Bladder microvascular endothelial cell (primary cell): ENCODE measurements around the gene NKTR. TPM values are rescaled to one million over a fixed set of nuclear protein-coding genes. Genes with fewer than 3 reads are reported as not detected.

Experiments used
- total RNA-seq: library from RNA; depleted of rRNA; stranded (reverse); fragments of >200 nt; gene quantifications from 2 replicates; pipeline ENCODE4 v1.2.3, GENCODE V29; 2014

NKTR gene
- total RNA-seq = 41.6 and 81.3 TPM in 2 replicates

DNA sequence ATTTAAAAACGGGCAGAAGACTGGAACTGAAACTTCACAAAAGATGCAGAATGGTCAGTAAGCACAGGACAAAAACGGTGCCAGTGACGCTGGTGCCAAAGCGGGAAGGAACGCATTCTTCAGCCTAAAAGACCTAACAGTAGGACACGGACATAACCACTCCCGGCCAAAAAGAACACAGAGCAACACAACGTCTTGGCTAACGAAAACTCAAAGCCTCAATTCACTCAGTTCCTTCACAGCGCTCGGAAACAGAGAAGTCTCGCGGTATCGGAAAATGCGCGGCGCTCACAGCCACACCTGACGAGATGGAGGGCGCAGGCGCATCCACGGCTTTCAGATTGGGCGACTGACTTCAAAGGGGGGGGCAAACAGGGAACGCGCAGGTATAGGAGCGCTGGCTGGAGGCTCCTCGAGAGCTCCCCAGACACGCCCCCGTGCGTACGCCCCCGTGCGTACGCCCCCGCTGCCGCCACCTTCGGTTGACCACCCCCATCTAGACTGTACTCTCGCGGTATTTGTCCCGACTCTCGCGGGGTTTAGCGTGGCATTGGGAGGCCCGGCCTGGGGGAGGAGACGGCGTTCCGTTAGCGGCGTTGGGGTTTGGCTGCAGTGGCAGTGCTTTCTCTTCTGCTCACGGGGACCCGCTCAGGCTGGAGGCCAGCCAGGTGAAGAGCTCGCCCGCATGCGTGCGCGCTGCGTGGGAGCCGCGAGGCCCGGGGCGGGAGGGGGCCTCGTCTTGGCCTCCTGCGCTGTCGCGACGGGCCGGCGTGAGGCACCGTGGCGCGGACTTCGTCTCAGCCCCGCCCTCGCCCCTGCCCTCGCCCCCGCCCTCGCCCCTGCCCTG is at the start of gene NKTR:
NKTR (plus strand) TSS at position 576 of the 847 bp plus-strand sequence. CDS start 321 bp downstream, outside the sequence.

DNA sequence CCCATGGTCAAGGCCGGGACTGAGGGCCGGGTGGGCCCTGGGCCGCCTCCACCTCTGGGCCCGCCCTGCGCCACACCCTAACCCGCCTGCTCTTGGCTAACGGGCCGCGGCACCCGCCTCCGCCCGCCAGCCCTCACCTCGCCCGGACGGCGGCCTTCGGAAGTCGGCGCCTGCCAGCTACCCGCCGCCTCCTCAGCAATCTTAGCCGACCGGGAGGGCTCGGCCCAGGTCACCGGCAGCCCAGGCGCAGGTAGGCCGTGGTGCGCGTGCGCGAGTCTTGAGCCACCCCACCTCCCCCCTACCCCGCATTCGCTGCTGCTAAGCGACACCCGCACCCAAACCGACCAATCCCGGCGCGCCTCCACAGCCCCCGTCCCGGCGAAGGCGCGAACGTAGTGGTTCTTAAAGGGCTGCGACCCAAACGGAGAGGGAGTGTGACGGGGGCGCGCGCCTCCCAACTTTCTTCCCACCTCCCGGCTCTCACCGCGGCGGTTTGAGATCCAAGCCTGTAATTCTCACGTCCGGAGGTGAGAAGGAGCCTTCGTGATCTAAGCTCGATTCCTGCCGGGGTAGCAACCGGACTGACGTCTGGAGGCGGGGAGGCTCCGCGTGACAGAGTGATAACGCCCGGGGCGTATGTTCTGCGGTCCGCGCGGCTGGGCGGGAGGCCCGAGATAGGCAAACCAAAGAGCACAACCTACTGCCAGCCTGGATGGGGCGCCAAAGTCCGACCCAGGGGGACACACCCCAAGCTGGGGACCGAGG is 18.6 kb upstream of the NKTR start, which contains the start of gene SEC22C:
SEC22C (minus strand) TSS at position 259 of the 765 bp plus-strand sequence. CDS start 12,921 bp downstream, outside the sequence.

DNA sequence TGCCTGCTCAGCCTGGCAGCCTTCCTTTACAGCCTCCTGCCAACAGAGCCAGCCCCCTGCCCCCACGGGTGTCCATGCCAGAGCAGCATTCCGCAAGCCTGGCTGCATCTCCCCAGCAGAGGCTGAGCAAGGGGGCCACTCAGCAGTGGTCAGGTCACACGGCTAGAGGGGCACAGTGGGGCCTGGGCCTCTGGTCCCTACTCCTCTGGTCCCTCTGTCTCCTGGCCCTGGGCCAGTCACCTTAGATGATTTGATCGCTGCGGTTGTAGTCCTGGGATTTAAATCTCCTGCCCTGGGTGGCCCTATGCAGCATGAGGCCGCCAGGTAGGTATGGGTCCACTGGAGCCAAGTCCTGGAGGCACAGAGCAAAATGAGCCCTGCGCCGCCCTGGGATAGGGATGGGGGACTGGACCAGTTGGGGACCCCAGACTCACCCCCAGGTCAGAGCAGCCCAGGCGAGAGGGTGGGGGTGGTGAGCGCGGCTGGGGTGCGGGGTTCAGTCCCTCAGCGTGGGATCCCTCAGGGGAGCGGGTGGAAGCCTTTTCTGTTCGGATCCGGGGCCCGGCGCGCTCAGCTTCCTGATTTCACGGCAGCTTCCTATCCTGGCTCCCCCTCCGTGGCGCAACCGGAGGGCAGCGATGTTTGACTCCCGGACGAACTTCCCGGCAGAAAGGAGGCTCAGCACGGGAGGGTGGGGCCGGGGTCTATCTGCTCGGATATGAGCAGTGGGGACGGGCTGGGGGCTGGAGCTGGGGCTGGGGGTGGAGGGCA is 53.3 kb downstream of the NKTR start, which contains the start of gene ZBTB47:
ZBTB47 (plus strand) TSS at position 138 of the 771 bp plus-strand sequence. CDS start 4,659 bp downstream, outside the sequence.

DNA sequence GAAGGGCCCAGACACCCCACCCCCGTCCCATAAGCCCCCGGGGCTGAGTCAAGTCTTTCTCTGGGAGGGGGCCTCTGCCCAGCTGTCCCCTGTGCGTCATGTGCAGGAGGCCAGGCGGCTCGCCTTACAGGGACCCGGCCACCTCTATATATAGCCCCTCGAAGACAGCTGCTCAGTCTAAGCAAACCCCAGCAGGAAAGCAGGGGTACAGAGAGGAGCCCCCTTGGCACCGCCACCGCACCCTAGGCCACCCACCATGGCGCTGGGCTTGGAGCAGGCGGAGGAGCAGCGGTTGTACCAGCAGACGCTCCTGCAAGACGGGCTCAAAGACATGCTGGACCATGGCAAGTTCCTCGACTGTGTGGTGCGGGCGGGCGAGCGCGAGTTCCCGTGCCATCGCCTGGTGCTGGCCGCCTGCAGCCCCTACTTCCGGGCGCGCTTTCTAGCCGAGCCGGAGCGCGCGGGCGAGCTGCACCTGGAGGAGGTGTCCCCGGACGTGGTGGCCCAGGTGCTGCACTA is 84.9 kb downstream of the NKTR start, which contains the start of gene KLHL40:
KLHL40 (plus strand) TSS at position 175 of the 519 bp plus-strand sequence; CDS start at position 257, 82 bp downstream.

Other genes starting within 250 kb of the NKTR start
- not detected in 2 replicates for gene LYZL4, start 190.1 kb upstream of the NKTR start, total RNA-seq
- 0.25 TPM in 1 of 2 replicates, not detected in the other for gene VIPR1, start 98.0 kb upstream of the NKTR start, total RNA-seq
- 49.9 and 81.4 TPM in 2 replicates for gene SEC22C, start 18.7 kb upstream of the NKTR start, total RNA-seq
- 17.1 and 20.7 TPM in 2 replicates for gene SS18L2, start 9.8 kb upstream of the NKTR start, total RNA-seq
- gene ZBTB47, start 53.0 kb downstream of the NKTR start, total RNA-seq = 10.5 and 15.3 TPM in 2 replicates
- gene KLHL40, start 84.9 kb downstream of the NKTR start, total RNA-seq = not detected in 2 replicates
- gene HHATL, start 102.1 kb downstream of the NKTR start, total RNA-seq = not detected in 2 replicates
- 0.57 TPM in 1 of 2 replicates, not detected in the other for gene CCDC13, start 172.6 kb downstream of the NKTR start, total RNA-seq
- gene HIGD1A, start 203.8 kb downstream of the NKTR start, total RNA-seq = 79.0 and 99.9 TPM in 2 replicates
- 0.16 and 6.9 TPM in 2 replicates for gene ACKR2, start 208.8 kb downstream of the NKTR start, total RNA-seq